Thyroid gland (tissue), 4 donors: ENCODE measurements around the gene UCP3. TPM values are rescaled to one million over a fixed set of nuclear protein-coding genes. Genes with fewer than 3 reads are reported as not detected.
A peak's percentile ranks its signal among the peaks of the same experiment; 100 is the strongest.

ENCODE experiments used
- DNase-seq, 2 donors: peaks; one replicate each; pipeline ENCODE4 v3.0.0-alpha.2; 2019
- H3K27ac ChIP-seq, 3 donors: fragments of 200-600 bp; sonication (generic); 1 replicate in 2 of 3; 2 replicates in 1 of 3; pipeline ENCODE4 v1.5.1; 2016 to 2019; ENCODE audit warnings: mild to moderate bottlenecking in 1 of 3, moderate library complexity in 1 of 3
- H3K27me3 ChIP-seq: fragments of 200-600 bp; sonication (generic); one replicate; pipeline ENCODE4 v1.5.1; 2019
- H3K36me3 ChIP-seq, 2 donors: fragments of 200-600 bp; sonication (generic); one replicate each; pipeline ENCODE4 v1.5.1; 2016 to 2019
- H3K4me1 ChIP-seq, 2 donors: fragments of 200-600 bp; sonication (generic); one replicate each; pipeline ENCODE4 v1.5.1; 2017 to 2019
- H3K4me3 ChIP-seq, 3 donors: fragments of 200-600 bp; sonication (generic); replicated peaks in 1 of 3; 1 replicate in 2 of 3; 2 replicates in 1 of 3; pipeline ENCODE4 v1.5.1; 2016; ENCODE audit warnings: mild to moderate bottlenecking in 1 of 3
- H3K9me3 ChIP-seq: fragments of 200-600 bp; sonication (generic); one replicate; pipeline ENCODE4 v1.5.1; 2017
- POLR2A ChIP-seq, 2 donors: fragments of 450-650 bp; IDR thresholded peaks; one replicate each; pipeline ENCODE4 v1.6.1; 2017; ENCODE audit warnings: antibody characterized with exemption in 2 of 2, mild to moderate bottlenecking in 2 of 2, moderate library complexity in 1 of 2
- WGBS, 2 donors: methylation state at CpG; one replicate each; pipeline ENCODE4 v1.1.5; 2017; 5-methylcytosine and 5-hydroxymethylcytosine counted together
- intact Hi-C: fragments of 100-400 bp; cut with DNase I; formaldehyde crosslinking; loops from one replicate; pipeline ENCODE4 v1.15.1; 2023
- total RNA-seq, 4 donors: library from RNA; depleted of rRNA; stranded (reverse); fragments of >200 nt; gene quantifications; one replicate each; pipeline ENCODE4 v1.2.3, GENCODE V29; 2016
- TF ChIP-seq, protein P1 (sequence below), 6 experiments: fragments of 200-600 bp in 3 of 6; fragments of 450-650 bp in 3 of 6; sonication (generic) in 3 of 6; IDR thresholded peaks; one replicate each; pipeline ENCODE4 v1.5.1; 2016 to 2019; ENCODE audit warnings: antibody characterized with exemption in 6 of 6, mild to moderate bottlenecking in 2 of 6, inconsistent platforms in 1 of 6, moderate library complexity in 1 of 6

The UCP3 gene
- total RNA-seq, 4 donors from 2014 or later = 3.1 to 3.6 (median 3.4) TPM

DNA sequence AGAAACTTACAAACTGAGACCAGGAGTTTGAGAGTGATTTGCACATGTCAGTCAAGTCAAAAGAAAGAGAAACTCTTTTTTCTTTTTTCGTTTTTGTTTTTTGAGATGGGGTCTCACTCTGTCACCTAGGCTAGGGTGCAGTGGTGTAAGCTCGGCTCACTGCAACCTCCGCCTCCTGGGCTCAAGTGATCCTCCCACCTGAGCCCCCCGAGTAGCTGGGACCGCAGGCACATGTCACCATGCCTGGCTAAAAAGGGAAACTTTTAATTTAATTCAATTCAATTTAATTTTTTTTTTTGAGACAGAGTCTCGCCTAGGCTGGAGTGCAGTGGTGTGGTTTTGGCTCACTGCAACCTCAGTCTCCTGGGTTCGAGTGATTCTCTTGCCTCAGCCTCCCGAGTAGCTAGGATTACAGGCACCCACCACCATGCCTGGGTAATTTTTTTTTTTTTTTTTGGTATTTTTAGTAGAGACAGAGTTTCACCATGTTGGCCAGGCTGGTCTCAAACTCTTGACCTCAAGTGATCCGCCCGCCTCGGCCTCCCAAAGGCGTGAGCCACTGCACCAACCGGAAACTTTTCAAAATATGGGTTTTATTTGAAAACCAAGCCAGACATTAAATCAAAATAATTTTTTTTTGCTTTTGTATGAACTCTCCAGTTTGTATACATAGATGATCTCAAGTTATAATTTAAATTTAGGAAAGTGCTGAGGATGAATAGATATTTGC, 9.9 kb downstream of the UCP3 start:
- TF ChIP-seq POLR2A (IDR thresholded peaks at IDR 0.05) = no peak
- TF ChIP-seq, protein P1, sequence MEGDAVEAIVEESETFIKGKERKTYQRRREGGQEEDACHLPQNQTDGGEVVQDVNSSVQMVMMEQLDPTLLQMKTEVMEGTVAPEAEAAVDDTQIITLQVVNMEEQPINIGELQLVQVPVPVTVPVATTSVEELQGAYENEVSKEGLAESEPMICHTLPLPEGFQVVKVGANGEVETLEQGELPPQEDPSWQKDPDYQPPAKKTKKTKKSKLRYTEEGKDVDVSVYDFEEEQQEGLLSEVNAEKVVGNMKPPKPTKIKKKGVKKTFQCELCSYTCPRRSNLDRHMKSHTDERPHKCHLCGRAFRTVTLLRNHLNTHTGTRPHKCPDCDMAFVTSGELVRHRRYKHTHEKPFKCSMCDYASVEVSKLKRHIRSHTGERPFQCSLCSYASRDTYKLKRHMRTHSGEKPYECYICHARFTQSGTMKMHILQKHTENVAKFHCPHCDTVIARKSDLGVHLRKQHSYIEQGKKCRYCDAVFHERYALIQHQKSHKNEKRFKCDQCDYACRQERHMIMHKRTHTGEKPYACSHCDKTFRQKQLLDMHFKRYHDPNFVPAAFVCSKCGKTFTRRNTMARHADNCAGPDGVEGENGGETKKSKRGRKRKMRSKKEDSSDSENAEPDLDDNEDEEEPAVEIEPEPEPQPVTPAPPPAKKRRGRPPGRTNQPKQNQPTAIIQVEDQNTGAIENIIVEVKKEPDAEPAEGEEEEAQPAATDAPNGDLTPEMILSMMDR (IDR thresholded peaks at IDR 0.05) = no peak
- WGBS, 2 donors = 88 to 96% methylated on average over 13 of the region's 13 CpGs
- Histone ChIP-seq H3K27me3 (no peaks in the 10 kb centered on the region), H3K4me1 (no peaks in the 10 kb centered on the region), H3K9me3 (no peaks in the 10 kb centered on the region), H3K27ac (no peak overlapping the region), H3K36me3 (peaks cover 7 to 8% of the 10 kb centered on the region in 2 donors), H3K4me3 (no peak overlapping the region)
- intact Hi-C loops = no loop called here
- no peak for DNase-seq

DNA sequence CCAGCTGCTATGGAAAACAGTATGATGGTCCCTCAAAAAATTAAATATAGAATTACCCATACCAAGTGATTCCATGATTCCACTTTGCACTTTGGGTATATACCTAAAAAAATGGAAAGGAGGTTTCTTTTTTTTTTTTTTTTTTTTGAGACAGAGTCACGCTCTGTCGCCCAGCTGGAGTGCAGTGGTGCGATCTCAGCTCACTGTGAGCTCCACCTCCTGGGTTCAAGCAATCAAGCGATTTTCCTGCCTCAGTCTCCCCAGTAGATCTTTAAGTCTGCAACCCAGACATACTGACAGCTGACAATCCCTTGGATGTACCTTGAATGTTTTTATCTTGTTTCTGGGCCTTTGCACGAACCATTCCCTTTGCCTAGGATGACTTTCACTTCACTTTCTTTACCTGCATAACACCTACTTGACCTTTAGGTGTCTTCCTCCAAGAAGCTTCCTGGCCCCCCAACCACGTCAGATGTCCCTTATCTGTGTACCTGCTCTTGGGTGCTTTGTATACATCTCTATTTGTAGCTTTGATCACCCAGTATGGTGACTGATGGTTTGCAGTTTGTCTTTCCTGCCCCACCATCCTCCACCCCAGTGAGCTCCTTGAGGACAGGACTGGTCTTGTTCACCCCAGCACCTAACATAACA, 11.6 kb downstream of the UCP3 start:
- Histone ChIP-seq H3K4me1 (no peaks in the 10 kb centered on the region), H3K27me3 (no peaks in the 10 kb centered on the region), H3K36me3 (no peaks in the 10 kb centered on the region), H3K27ac (no peak overlapping the region), H3K4me3 (no peak overlapping the region), H3K9me3 (no peaks in the 10 kb centered on the region)
- DNase-seq = no peak
- WGBS, 2 donors = 72 to 82% methylated on average over 6 of the region's 6 CpGs
- TF ChIP-seq POLR2A (IDR thresholded peaks at IDR 0.05) = no peak
- TF ChIP-seq, protein P1 (IDR thresholded peaks at IDR 0.05) = no peak
- intact Hi-C loops = no loop called here

DNA sequence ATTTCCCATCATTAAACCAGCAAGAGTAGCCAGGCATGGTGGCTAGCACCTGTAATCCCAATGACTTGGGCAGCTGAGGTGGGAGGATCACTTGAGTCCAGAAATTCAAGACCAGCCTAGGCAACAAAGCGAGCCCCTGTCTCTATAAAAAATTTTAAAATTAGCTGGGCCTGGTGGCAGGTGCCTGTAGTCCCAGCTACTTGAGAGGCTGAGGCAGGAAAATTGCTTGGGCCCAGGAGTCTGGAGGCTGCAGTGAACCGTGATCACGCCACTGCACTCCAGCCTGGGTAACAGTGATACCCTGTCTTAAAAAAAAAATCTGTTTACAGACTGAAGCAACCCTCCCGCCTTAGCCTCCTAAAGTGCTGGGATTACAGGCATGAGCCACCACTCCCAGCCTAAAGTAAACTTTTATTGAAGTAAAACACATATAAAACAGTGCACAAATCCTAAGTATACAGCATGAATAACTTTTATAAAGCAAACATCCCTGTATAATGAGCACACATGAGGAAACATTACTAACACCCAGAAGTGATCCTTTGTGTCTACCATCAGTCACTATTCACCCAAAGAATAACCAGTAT, 12.6 kb downstream of the UCP3 start:
- Histone ChIP-seq H3K27me3 (no peaks in the 10 kb centered on the region), H3K36me3 (no peaks in the 10 kb centered on the region), H3K27ac (no peak overlapping the region), H3K9me3 (no peaks in the 10 kb centered on the region), H3K4me3 (no peak overlapping the region), H3K4me1 (peaks cover 2% of the 10 kb centered on the region in 2 donors)
- peak in 1 of 2 donors; percentile 14 for DNase-seq
- 87 to 91% methylated on average over 4 of the region's 4 CpGs for WGBS, 2 donors
- TF ChIP-seq, protein P1 (IDR thresholded peaks at IDR 0.05) = no peak
- TF ChIP-seq POLR2A (IDR thresholded peaks at IDR 0.05) = no peak
- intact Hi-C loops = no loop called here

DNA sequence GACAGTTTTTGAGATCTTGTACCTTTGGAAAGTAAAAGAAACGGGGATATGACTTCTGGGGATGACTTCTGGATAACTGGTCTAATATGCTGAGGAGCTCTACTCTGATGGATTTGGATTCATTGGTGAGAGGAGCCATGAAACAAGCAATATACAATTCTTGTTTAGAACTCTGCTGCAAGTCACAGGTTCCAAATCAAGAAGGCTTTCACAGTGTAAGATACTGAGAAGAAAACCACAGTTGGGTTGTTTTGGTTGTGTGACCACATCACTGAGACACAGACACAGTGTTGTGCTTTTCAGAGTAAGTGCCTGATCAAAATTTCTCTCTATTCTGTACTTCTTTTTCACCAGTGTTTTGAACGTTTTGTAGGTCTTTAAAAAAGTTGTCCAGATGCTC, 13.2 kb downstream of the UCP3 start:
- Histone ChIP-seq H3K4me3 (no peak overlapping the region), H3K9me3 (no peaks in the 10 kb centered on the region), H3K27me3 (no peaks in the 10 kb centered on the region), H3K27ac (no peak overlapping the region), H3K36me3 (no peaks in the 10 kb centered on the region), H3K4me1 (peaks cover 6 to 7% of the 10 kb centered on the region in 2 donors)
- intact Hi-C loops = no loop called here
- WGBS, 2 donors = 82 to 86% methylated on average over 2 of the region's 2 CpGs
- TF ChIP-seq, protein P1 (IDR thresholded peaks at IDR 0.05) = no peak
- no peak for TF ChIP-seq POLR2A (IDR thresholded peaks at IDR 0.05)
- DNase-seq = no peak

DNA sequence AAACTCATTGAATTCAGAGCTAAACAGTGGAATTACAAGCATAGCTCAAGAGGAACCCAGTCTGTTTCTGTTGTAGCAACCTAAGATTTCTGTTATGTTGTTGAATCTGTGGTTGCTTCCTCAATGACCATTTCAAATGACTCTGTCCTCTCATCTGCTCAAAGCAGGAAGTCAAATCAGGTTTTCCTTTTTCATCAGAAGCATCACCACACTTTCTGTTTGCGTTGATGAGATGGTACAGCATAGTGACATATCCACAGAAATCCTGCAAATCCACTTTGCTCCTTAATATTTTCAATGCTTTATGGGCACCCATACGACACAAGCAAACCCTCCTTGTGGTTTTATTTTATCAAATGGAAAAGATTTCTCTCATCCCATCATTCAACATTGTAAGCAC, 13.6 kb downstream of the UCP3 start:
- Histone ChIP-seq H3K4me3 (no peak overlapping the region), H3K9me3 (no peaks in the 10 kb centered on the region), H3K4me1 (peaks cover 6 to 7% of the 10 kb centered on the region in 2 donors), H3K27me3 (no peaks in the 10 kb centered on the region), H3K27ac (no peak overlapping the region), H3K36me3 (no peaks in the 10 kb centered on the region)
- 61 to 80% methylated on average over 2 of the region's 2 CpGs for WGBS, 2 donors
- intact Hi-C loops = no loop called here
- no peak for TF ChIP-seq POLR2A (IDR thresholded peaks at IDR 0.05)
- TF ChIP-seq, protein P1 (IDR thresholded peaks at IDR 0.05) = no peak
- DNase-seq = no peak
